K562 (cell line): ENCODE results near the gene FRMPD3. TPM values are rescaled to one million over a fixed set of nuclear protein-coding genes. Genes with fewer than 3 reads are reported as not detected.
A peak's percentile ranks its signal among the peaks of the same experiment; 100 is the strongest.

Experiments
- ATF1 ChIP-seq, 2 experiments: fragments of 450-650 bp in 1 of 2; IDR thresholded peaks; 2 replicates each; pipeline ENCODE4 v1.6.1; 2016; ENCODE audit warnings: missing compliant biosample characterization in 1 of 2, missing genetic modification characterization in 1 of 2
- ATF3 ChIP-seq, 2 experiments: fragments of 450-650 bp in 1 of 2; sonication (generic) in 1 of 2; formaldehyde crosslinking in 1 of 2; IDR thresholded peaks in 1 of 2; conservative IDR thresholded peaks in 1 of 2; 2 replicates each; pipeline versions ENCODE4 v1.6.1 to v1.8.1; 2016 to 2023; ENCODE audit warnings: mild to moderate bottlenecking in 2 of 2, moderate library complexity in 2 of 2, inconsistent platforms in 1 of 2, missing genetic modification reagents in 1 of 2
- CREB1 ChIP-seq, 2 experiments: sonication (generic) in 1 of 2; formaldehyde crosslinking in 1 of 2; IDR thresholded peaks; 2 replicates each; pipeline versions ENCODE4 v1.6.1 to v1.8.0; 2012 to 2022; ENCODE audit warnings: inconsistent platforms in 1 of 2, mild to moderate bottlenecking in 1 of 2, missing genetic modification reagents in 1 of 2, moderate library complexity in 1 of 2
- CREB3L1 ChIP-seq: fragments of 450-650 bp; IDR thresholded peaks from 2 replicates; pipeline ENCODE4 v1.6.1; 2014; ENCODE audit warnings: low read depth, mild to moderate bottlenecking, moderate library complexity, borderline replicate concordance
- CREM ChIP-seq: IDR thresholded peaks from 2 replicates; pipeline ENCODE4 v1.6.1; 2014; ENCODE audit warnings: antibody characterized with exemption, low read depth
- DACH1 ChIP-seq: fragments of 450-650 bp; IDR thresholded peaks from 2 replicates; pipeline ENCODE4 v1.6.1; 2018; ENCODE audit not compliant: partially characterized antibody
- JUND ChIP-seq, 2 experiments: IDR thresholded peaks; 2 replicates in 1 of 2; 3 replicates in 1 of 2; pipeline ENCODE4 v1.6.1; 2011; ENCODE audit warnings: borderline replicate concordance in 2 of 2, low read depth in 2 of 2, low read length in 2 of 2, improper control_type of control experiment in 1 of 2, missing biosample characterization in 1 of 2, missing genetic modification characterization in 1 of 2, missing genetic modification reagents in 1 of 2
- MAX ChIP-seq: sonication (generic); formaldehyde crosslinking; IDR thresholded peaks from 2 replicates; pipeline ENCODE4 v1.9.0; 2022; ENCODE audit warnings: mild to moderate bottlenecking, missing genetic modification reagents
- MEIS2 ChIP-seq: fragments of 450-650 bp; IDR thresholded peaks from 2 replicates; pipeline ENCODE4 v1.6.1; 2014; ENCODE audit warnings: mild to moderate bottlenecking; ENCODE audit not compliant: partially characterized antibody
- NRF1 ChIP-seq, 2 experiments: fragments of 450-650 bp; IDR thresholded peaks in 1 of 2; conservative IDR thresholded peaks in 1 of 2; 2 replicates each; pipeline ENCODE4 v1.6.1; 2014; ENCODE audit warnings: mild to moderate bottlenecking in 2 of 2
- NUFIP1 ChIP-seq: fragments of 450-650 bp; IDR thresholded peaks from 2 replicates; pipeline ENCODE4 v1.6.1; 2018; ENCODE audit not compliant: partially characterized antibody
- PHB2 ChIP-seq: fragments of 450-650 bp; IDR thresholded peaks from 2 replicates; pipeline ENCODE4 v1.6.1; 2017; ENCODE audit warnings: low read depth
- PKNOX1 ChIP-seq: fragments of 450-650 bp; IDR thresholded peaks from 2 replicates; pipeline ENCODE4 v1.6.1; 2016
- SMAD1 ChIP-seq: fragments of 150-350 bp; IDR thresholded peaks from 2 replicates; pipeline ENCODE4 v1.6.1; 2014; ENCODE audit warnings: low read length, low read depth; ENCODE audit not compliant: partially characterized antibody
- TCF7 ChIP-seq: sonication (generic); IDR thresholded peaks from 2 replicates; pipeline ENCODE4 v1.6.1; 2016; ENCODE audit warnings: antibody characterized with exemption, borderline replicate concordance
- ZBTB33 ChIP-seq: sonication (generic); formaldehyde crosslinking; IDR thresholded peaks from 2 replicates; pipeline ENCODE4 v1.8.1; 2023; ENCODE audit warnings: mild to moderate bottlenecking, missing genetic modification reagents
- ZC3H8 ChIP-seq: fragments of 450-650 bp; IDR thresholded peaks from 2 replicates; pipeline ENCODE4 v1.6.1; 2017
- ZFP30 ChIP-seq: fragments of 250-450 bp; sonication (Bioruptor Pico); IDR thresholded peaks from 2 replicates; pipeline ENCODE4 v1.8.0; 2022; ENCODE audit warnings: moderate library complexity, mild to moderate bottlenecking, inconsistent platforms, borderline replicate concordance
- ZNF436 ChIP-seq: fragments of 250-450, 450-650 bp; sonication (Bioruptor Pico); formaldehyde crosslinking; IDR thresholded peaks from 2 replicates; pipeline ENCODE4 v1.7.0; 2020; ENCODE audit warnings: mild to moderate bottlenecking
- polyA plus RNA-seq, 8 experiments: library from polyadenylated mRNA; depleted of rRNA in 4 of 8; stranded (reverse) in 5 of 8; unstranded in 3 of 8; fragments of >200 nt; fragmentation: Nextera tagmentation in 2 of 8; fragmentation: Illumina TruSeq in 1 of 8; extraction: Ambion mirVana in 2 of 8; extraction: Trizol in 1 of 8; gene quantifications; 2 replicates each; pipeline versions ENCODE4 v1.2.1 to v1.2.3, GENCODE V29; 2011 to 2014; ENCODE audit warnings: inconsistent platforms in 1 of 8, missing spikeins in 1 of 8
- total RNA-seq, 7 experiments: library from RNA; depleted of rRNA in 6 of 7; stranded (reverse); fragments of >200 nt in 6 of 7; fragmentation: Illumina TruSeq in 2 of 7; extraction: Trizol in 2 of 7; gene quantifications; 2 replicates each; pipeline versions ENCODE4 v1.2.1 to v1.2.3, GENCODE V29; 2011 to 2021; ENCODE audit warnings: low replicate concordance in 1 of 7

Gene FRMPD3
- total and polyA plus RNA-seq, 9 of the 15 experiments (the other 6 are each of a cell fraction or from before 2014, with no cell fraction given): not detected

GRCh38 chrX:107484002-107484726 lies 34.7 kb downstream of the FRMPD3 start (continued):
- TF ChIP-seq NRF1 (conservative IDR thresholded peaks at IDR 0.05 in 1 of 2, IDR thresholded peaks at IDR 0.05 in 1 of 2) (no peak), ZBTB33 (CRISPR knock-in tag) (no peak), PHB2 (no peak), CREB3L1 (no peak), PKNOX1 (peak; percentile 97), MAX (CRISPR knock-in tag) (no peak), MEIS2 (peak; percentile 96), TCF7 (no peak), SMAD1 (no peak), ZNF436 (no peak), ZC3H8 (no peak), DACH1 (peak; percentile 42), CREM (peak; percentile 64), CREB1 (IDR thresholded peaks at IDR 0.05) (peak; percentile 36; the same call in 1 of the 2 replicates), CREB1 (CRISPR knock-in tag; IDR thresholded peaks at IDR 0.05) (no peak), ATF3 (IDR thresholded peaks at IDR 0.05) (peak; percentile 35; the same call in 1 of the 2 replicates), ATF3 (CRISPR knock-in tag; conservative IDR thresholded peaks at IDR 0.05) (no peak), ZFP30 (CRISPR knock-in tag) (no peak), NUFIP1 (no peak), JUND (IDR thresholded peaks at IDR 0.05; ENCODE audit: borderline replicate concordance, low read depth, low read length) (peak; percentile 54), JUND (tag; IDR thresholded peaks at IDR 0.05; ENCODE audit: borderline replicate concordance, low read depth, low read length) (peak; percentile 48; the same call in 1 of the 3 replicates), ATF1 (CRISPR knock-in tag; IDR thresholded peaks at IDR 0.05) (no peak), ATF1 (tag; IDR thresholded peaks at IDR 0.05) (peak; percentile 54)
